Measurements from ENCODE around the gene UNC5A.
A peak's percentile ranks its signal among the peaks of the same experiment; 100 is the strongest.

The UNC5A gene

GRCh38 chr5:176889321-176890280, 79.2 kb downstream of the UNC5A start:
- DNase-seq (ENCODE audit: low spot score), result no peak
- TF ChIP-seq CTCF (IDR thresholded peaks at IDR 0.05; ENCODE audit: extremely low read depth, missing control alignments), result no peak

- DNase-seq (ENCODE audit: low spot score), result peak; percentile 3
- TF ChIP-seq CTCF (IDR thresholded peaks at IDR 0.05; ENCODE audit: extremely low read depth, missing control alignments), result no peak
Observed at GRCh38 chr5:176890455-176891330, 80.3 kb downstream of the UNC5A start.

GRCh38 chr5:176891331-176891958, 81.1 kb downstream of the UNC5A start:
- no peak for DNase-seq (ENCODE audit: low spot score)
- TF ChIP-seq CTCF (IDR thresholded peaks at IDR 0.05; ENCODE audit: extremely low read depth, missing control alignments), result no peak

GRCh38 chr5:176892663-176893062, 82.3 kb downstream of the UNC5A start:
- no peak for DNase-seq (ENCODE audit: low spot score)
- no peak for TF ChIP-seq CTCF (IDR thresholded peaks at IDR 0.05; ENCODE audit: extremely low read depth, missing control alignments)

GRCh38 chr5:176894298-176894697, 83.9 kb downstream of the UNC5A start:
- no peak for DNase-seq (ENCODE audit: low spot score)
- no peak for TF ChIP-seq CTCF (IDR thresholded peaks at IDR 0.05; ENCODE audit: extremely low read depth, missing control alignments)

GRCh38 chr5:176895831-176896230, 85.5 kb downstream of the UNC5A start:
- TF ChIP-seq CTCF (IDR thresholded peaks at IDR 0.05; ENCODE audit: extremely low read depth, missing control alignments), result no peak

More at GRCh38 chr5:176895831-176896230, 85.5 kb downstream of the UNC5A start:
- DNase-seq (ENCODE audit: low spot score), result no peak
